HG03354 (cell line): Measurements from ENCODE around the gene HAUS1.
A peak's percentile ranks its signal among the peaks of the same experiment; 100 is the strongest.
"Not testable (repeated sequence)": the region's sequence is repeated elsewhere in the genome, so short reads cannot be mapped to it uniquely, and the experiment has no call there.

Experiments
- ATAC-seq: cut with Tn5 transposase; IDR thresholded peaks from one replicate; pipeline ENCODE4 v1.9.1; 2021; ENCODE audit warnings: mild to moderate bottlenecking; ENCODE audit not compliant: unreplicated experiment, poor library complexity, severe bottlenecking

HAUS1 gene

GRCh38 chr18:46080156-46080555 is 24.0 kb upstream of the HAUS1 start:
- ATAC-seq: no peak

GRCh38 chr18:46084431-46084830 is 19.8 kb upstream of the HAUS1 start:
- no peak for ATAC-seq

GRCh38 chr18:46088501-46088900 is 15.7 kb upstream of the HAUS1 start:
- ATAC-seq: not testable (repeated sequence)

- no peak for ATAC-seq
Measured at GRCh38 chr18:46095532-46095931, 8.7 kb upstream of the HAUS1 start.

- ATAC-seq: no peak
Measured at GRCh38 chr18:46096651-46097300, 7.4 kb upstream of the HAUS1 start.

- peak; percentile 19 for ATAC-seq
Measured at GRCh38 chr18:46097431-46097800, 6.8 kb upstream of the HAUS1 start.

- peak; percentile 85 for ATAC-seq
Measured at GRCh38 chr18:46097801-46098615, 6.2 kb upstream of the HAUS1 start, which contains the start of gene ATP5F1A. TSS of gene ATP5F1A (minus strand) at chr18:46098296. CDS start at chr18:46098231, 65 bp downstream.

GRCh38 chr18:46098616-46098933 is 5.6 kb upstream of the HAUS1 start:
- no peak for ATAC-seq

GRCh38 chr18:46099463-46099862 is 4.7 kb upstream of the HAUS1 start:
- no peak for ATAC-seq

GRCh38 chr18:46109386-46109785 is 5.2 kb downstream of the HAUS1 start:
- ATAC-seq: no peak

- no peak for ATAC-seq
Measured at GRCh38 chr18:46110406-46110805, 6.2 kb downstream of the HAUS1 start.

GRCh38 chr18:46113751-46114150 is 9.6 kb downstream of the HAUS1 start:
- no peak for ATAC-seq

GRCh38 chr18:46126625-46127024 is 22.4 kb downstream of the HAUS1 start:
- not testable (repeated sequence) for ATAC-seq

- ATAC-seq: no peak
Measured at GRCh38 chr18:46130061-46130460, 25.9 kb downstream of the HAUS1 start.

- not testable (repeated sequence) for ATAC-seq
Measured at GRCh38 chr18:46130549-46130948, 26.4 kb downstream of the HAUS1 start.

- ATAC-seq: no peak
Measured at GRCh38 chr18:46133534-46133933, 29.3 kb downstream of the HAUS1 start.

GRCh38 chr18:46134920-46135675 is 30.9 kb downstream of the HAUS1 start:
- no peak for ATAC-seq

- no peak for ATAC-seq
Measured at GRCh38 chr18:46140173-46140572, 36.0 kb downstream of the HAUS1 start.

GRCh38 chr18:46141199-46141598 is 37.0 kb downstream of the HAUS1 start:
- ATAC-seq: no peak

- peak; percentile 50 for ATAC-seq
Measured at GRCh38 chr18:46148810-46149209, 44.6 kb downstream of the HAUS1 start.

GRCh38 chr18:46152436-46152807 is 48.2 kb downstream of the HAUS1 start:
- ATAC-seq: no peak
